Measurements from ENCODE around the gene FOXA3. TPM values are rescaled to one million over a fixed set of nuclear protein-coding genes. Genes with fewer than 3 reads are reported as not detected.
A peak's percentile ranks its signal among the peaks of the same experiment; 100 is the strongest.

The FOXA3 gene
- total and polyA plus RNA-seq, 8 donors = 19.8 to 45.0 (median 25.8) TPM

DNA sequence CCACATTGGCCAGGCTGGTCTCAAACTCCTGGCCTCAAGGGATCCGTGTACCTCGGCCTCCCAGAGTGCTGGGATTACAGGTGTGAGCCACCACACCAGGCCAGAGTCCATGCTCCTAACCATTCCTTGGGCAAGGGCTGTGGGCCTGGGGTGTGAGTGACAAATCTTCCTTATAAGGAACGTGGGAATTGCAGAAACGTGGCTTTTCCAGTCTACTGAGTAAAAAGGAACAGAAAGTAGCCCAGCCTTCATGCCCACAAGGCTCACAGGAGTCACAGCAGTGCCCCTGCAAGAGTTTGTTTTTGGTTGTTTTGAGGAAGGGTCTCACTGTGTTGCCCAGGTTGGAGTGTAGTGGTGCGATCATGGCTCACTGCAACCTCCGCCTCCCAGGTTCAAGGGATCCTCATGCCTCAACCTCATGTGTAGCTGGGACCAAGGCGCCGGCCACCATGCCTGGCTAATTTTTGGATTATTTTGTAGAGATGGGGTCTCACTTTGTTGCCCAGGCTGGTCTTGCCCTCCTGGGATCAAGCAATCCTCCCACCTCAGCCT is 33.2 kb downstream of the FOXA3 start:
- Histone ChIP-seq H3K4me3 (no peak overlapping the region), H3K36me3 (peaks cover 0 to 10% (median 0%) of the 10 kb centered on the region in 3 donors), H3K9me3 (no peaks in the 10 kb centered on the region), H3K27me3 (no peaks in the 10 kb centered on the region), H3K27ac (no peak overlapping the region), H3K4me1 (peaks cover 8 to 17% (median 16%) of the 10 kb centered on the region in 3 donors)
- TF ChIP-seq, protein P1, sequence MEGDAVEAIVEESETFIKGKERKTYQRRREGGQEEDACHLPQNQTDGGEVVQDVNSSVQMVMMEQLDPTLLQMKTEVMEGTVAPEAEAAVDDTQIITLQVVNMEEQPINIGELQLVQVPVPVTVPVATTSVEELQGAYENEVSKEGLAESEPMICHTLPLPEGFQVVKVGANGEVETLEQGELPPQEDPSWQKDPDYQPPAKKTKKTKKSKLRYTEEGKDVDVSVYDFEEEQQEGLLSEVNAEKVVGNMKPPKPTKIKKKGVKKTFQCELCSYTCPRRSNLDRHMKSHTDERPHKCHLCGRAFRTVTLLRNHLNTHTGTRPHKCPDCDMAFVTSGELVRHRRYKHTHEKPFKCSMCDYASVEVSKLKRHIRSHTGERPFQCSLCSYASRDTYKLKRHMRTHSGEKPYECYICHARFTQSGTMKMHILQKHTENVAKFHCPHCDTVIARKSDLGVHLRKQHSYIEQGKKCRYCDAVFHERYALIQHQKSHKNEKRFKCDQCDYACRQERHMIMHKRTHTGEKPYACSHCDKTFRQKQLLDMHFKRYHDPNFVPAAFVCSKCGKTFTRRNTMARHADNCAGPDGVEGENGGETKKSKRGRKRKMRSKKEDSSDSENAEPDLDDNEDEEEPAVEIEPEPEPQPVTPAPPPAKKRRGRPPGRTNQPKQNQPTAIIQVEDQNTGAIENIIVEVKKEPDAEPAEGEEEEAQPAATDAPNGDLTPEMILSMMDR (IDR thresholded peaks at IDR 0.05) = no peak
- intact Hi-C loops (cut with DNase I) = no loop called here
- DNase-seq (no peak), FAIRE-seq (no peak), ATAC-seq (no peak)
- 90 to 95% methylated on average over 8 of the region's 8 CpGs for WGBS, 2 donors

DNA sequence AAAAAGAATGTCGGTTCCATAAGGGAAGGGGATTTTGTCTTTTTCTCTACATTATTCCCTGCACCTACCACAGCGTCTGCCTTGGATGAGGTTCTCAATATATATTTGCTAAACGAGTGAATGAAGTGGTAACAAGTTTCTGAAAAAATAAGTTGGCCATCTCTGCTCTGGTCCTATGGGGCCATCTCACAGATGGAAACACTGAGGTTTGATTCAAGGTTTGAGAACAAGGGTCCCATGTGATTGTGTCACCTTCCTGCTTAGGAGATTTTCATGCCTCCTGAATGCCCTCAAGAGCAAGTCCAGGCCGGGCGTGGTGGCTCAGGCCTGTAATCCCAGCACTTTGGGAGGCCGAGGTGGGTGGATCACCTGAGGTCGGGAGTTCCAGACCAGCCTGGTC is 35.1 kb downstream of the FOXA3 start:
- DNase-seq = no peak
- peaks cover 8 to 21% (median 17%) of the 10 kb centered on the region in 3 donors for H3K4me1 ChIP-seq
- FAIRE-seq = no peak
- peaks cover 0 to 10% (median 0%) of the 10 kb centered on the region in 3 donors for H3K36me3 ChIP-seq
- intact Hi-C loops (cut with DNase I) = no loop called here
- no peaks in the 10 kb centered on the region for H3K27me3 ChIP-seq
- H3K4me3 ChIP-seq = no peak overlapping the region
- TF ChIP-seq, protein P1 (IDR thresholded peaks at IDR 0.05) = no peak
- H3K9me3 ChIP-seq = no peaks in the 10 kb centered on the region
- ATAC-seq = no peak
- no peak overlapping the region for H3K27ac ChIP-seq
- WGBS, 2 donors = 93 to 94% methylated on average over 7 of the region's 7 CpGs

DNA sequence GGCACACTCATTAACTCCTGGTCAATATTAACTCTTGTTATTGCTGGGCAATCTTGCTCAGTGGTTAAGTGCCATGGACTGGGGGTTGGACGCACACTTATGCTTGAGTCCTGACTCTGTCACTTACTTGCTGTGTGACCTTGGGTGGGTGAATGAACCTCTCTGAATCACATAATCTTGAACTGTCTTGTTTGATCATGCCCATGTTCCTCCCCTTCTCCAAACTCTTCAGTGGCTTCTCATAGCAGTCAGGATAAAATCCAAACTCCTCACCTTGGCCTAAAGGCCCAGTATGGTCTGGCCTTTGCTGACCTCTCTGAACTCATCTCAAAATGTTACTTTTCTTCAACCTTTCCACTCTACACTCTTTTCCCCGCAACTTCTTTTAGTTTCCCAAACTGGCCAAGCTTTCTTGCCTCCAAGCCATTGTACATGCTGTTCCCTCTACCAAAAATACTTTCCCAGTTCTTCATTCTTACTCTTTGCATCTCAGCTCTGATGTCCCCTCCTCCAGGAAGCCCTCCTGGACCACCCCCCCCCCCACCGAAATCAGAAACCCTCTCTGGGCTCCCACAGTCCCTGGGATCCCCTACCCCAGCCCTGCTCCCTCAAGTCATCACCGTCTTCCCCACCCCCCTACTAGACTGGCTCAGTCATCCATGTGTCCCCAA is 35.9 kb downstream of the FOXA3 start:
- ATAC-seq (no peak), DNase-seq (no peak), FAIRE-seq (no peak)
- Histone ChIP-seq H3K36me3 (peaks cover 0 to 10% (median 0%) of the 10 kb centered on the region in 3 donors), H3K4me3 (no peak overlapping the region), H3K27me3 (no peaks in the 10 kb centered on the region), H3K9me3 (no peaks in the 10 kb centered on the region), H3K27ac (no peak overlapping the region), H3K4me1 (peaks cover 8 to 21% (median 17%) of the 10 kb centered on the region in 3 donors)
- TF ChIP-seq, protein P1 (IDR thresholded peaks at IDR 0.05) = no peak
- intact Hi-C loops (cut with DNase I) = no loop called here
- 74 to 80% methylated on average over 4 of the region's 4 CpGs for WGBS, 2 donors

DNA sequence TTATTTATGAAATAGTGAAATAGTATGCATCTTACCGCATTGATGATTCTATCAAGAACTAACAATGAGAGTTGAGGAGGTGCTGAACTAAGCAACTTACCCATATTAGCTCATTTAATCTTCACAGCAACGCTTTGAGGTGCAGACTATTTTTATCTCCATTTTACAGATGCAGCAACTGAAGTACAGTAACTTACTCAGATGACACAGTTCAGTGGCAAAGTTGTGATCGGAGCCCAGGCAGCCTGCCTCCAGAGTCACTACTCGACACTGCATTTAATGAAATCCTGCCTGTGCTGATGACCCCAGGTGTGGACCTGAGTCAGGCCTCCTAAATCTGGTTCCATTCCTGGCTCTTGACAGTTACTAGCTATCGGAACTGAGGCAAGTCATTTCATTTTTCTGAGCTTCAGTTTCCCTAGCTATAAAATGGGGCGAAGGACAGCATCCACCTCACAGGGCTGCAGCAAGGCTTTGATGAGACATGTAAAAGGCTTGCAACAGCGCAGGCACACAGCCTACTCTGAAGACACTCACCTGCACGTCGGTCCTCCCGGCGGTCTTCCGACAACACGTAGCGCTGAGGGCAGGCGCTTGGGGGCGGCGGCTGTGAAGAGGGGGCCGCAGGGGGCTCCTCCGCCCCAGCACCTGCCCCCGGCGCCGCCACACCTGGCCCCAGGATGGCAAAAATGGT is 36.8 kb downstream of the FOXA3 start:
- no peak for FAIRE-seq
- intact Hi-C loops (cut with DNase I) = no loop called here
- ATAC-seq = no peak
- peak in 1 of 6 donors; percentile 48 for DNase-seq
- H3K4me1 ChIP-seq = peaks cover 8 to 21% (median 17%) of the 10 kb centered on the region in 3 donors
- no peaks in the 10 kb centered on the region for H3K9me3 ChIP-seq
- H3K27ac ChIP-seq = peak overlapping the region in 2 of 4 donors; percentile 22 to 38
- WGBS, 2 donors = 53% methylated on average over 22 of the region's 22 CpGs
- H3K4me3 ChIP-seq = peak overlapping the region; percentile 38 to 74 (median 56)
- TF ChIP-seq, protein P1 (IDR thresholded peaks at IDR 0.05) = no peak
- peaks cover 0 to 10% (median 0%) of the 10 kb centered on the region in 3 donors for H3K36me3 ChIP-seq
- no peaks in the 10 kb centered on the region for H3K27me3 ChIP-seq

All from pancreas (tissue), 10 donors.